C4-2B (cell line): ENCODE measurements around the gene MOXD1.

Experiments used
- CTCF ChIP-seq: fragments of 450-650 bp; conservative IDR thresholded peaks from 2 replicates; pipeline ENCODE4 v1.5.1; 2017; ENCODE audit warnings: mild to moderate bottlenecking
- ZFX ChIP-seq: fragments of 450-650 bp; IDR thresholded peaks from 2 replicates; pipeline ENCODE4 v1.6.1; 2017

GRCh38 chr6:132381381-132381780, 19.9 kb downstream of the MOXD1 start:
- no peak for TF ChIP-seq CTCF
- TF ChIP-seq ZFX = no peak
